GM04504 (cell line): ENCODE measurements around the gene SSBP3.

Experiments used
- DNase-seq: peaks from one replicate; pipeline ENCODE4 v3.0.0-alpha.2; 2012; ENCODE audit warnings: low read depth

Gene SSBP3

DNA sequence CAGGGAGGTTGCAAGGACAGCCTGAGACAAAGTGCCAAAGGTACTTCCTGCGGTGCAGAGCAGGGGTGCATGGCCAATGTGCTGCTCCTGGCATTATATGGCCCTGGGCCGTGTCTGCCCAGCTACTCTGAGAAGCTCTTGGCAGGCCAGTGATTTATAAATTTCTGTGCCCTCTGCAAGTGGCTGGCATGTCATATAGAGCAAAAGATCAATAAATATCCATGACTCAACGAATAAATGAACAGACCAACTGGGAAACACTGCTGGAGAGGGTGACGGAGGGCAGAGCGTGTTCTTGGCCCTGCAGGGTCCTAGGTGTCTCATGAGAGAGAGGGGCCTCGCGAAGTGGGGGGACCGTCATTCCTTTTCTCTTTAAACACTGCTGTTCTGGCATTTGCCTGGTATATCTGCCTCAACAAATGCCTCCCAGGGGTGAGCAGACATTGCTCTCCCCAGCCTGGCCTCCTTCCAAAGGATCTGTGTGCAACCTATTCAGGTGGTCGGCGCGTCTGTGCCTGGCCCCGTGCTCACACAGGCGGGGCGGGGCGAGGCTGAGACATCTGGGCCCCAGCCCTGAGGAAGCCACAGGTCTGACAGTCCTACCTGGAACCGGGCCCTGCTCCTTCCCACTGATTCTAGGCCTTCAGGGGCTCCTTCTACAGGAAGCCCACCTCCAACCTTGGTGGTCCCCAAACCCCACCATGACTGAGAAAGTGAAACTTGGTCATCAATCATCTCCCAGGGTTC lies 123.9 kb downstream of the SSBP3 start:
- DNase-seq = no peak

DNA sequence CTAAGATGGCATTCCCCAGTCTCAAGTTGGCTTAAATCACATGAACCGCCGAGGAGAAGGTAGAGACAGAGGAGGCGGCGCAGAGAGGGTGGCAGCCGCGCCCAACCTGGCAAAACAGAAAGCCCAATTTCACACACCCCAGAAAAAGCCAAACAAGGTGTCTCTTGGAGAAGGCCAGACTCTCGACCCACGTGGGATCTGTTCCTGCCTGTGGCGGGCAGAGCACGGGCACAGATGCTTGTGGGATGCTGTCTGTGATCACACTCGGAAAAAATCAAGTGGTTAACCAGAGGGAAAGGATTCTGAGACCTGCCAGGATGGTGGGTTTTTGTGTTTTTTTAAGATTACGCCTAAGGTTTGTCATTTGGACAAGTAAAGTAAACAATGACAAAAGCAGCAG lies 125.5 kb downstream of the SSBP3 start:
- DNase-seq = no peak

DNA sequence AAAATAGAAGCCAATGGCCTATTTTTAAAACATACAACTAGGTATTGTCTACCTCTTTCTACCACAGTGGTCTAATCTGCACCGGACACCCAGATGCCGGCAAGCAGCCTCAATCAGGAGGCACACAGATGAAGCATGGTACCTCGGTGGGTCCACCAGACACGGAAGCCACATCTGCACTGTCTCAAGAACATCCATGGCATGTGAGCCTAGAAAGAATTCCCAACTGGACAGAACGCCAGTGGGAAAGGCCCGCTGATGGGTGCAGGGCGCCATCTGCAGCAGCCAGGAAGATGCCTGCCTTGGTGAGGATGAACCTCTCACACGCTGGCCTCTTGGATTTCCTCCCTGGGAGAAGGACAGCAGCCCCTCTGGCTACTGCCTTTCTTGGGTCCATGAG lies 126.7 kb downstream of the SSBP3 start:
- no peak for DNase-seq

DNA sequence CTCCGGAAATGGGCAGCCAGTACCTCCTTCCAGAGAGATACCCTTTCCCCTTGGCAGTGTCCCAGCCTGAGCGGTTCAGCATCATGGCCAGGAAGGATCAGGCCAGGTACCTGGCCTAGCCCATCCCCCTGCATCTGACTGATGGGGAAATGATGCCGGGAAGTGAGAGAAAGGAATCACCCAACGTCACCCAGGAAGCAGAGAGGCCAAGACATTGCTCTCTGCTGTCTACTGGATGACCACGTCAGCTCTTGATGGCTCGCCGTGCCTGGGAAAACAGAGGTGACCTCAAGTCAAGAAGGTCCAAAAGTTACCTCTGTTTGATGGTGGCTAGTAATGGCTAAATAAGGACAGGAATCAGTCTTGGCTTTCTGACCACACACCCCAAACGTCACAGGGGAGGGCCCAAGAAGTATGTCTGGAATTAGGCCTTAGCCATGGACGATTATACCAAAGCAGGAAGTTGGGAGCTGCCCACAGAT lies 127.2 kb downstream of the SSBP3 start:
- peak; percentile 37 for DNase-seq

DNA sequence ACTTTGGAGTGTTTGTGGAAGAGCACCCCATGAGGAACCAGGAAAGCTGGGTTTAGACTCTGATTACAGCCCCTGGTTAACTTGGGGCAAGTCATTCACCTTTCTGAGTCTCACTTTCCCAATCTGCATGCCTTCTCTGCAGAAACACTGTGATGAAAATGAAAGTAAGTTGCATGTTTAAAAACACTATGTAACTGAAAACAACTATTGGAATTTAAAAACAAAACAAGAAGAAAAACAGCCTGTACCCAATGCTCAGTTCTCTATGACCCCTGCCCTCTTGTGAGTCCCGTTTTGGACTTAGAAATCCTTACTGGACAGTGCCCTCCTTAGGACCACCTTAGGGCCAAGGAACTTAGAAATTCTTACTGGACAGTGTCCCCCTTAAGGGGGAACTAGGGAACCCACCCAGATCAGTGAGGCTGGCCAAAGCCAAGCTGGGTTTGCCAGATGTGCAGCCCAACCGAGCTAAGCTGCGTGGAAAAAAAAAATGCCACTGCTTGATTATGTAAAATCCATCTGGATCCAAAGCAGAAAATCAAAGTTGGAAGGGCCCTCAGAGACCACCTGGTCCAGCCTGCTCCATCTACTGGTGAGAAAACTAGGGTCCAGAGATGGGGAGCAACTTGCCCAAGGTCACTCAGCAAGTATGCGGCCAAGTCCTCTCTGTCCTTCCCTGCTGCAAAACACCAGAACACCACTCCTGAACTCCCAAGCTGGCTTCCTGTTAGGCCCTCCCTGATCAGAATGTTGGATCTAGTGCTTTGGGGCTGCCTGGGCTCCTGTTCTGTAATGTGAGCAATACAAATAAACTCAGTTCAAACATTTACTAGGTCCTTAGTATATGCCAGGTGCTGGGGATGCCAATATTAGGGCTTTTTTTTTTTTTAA lies 128.5 kb downstream of the SSBP3 start:
- no peak for DNase-seq

DNA sequence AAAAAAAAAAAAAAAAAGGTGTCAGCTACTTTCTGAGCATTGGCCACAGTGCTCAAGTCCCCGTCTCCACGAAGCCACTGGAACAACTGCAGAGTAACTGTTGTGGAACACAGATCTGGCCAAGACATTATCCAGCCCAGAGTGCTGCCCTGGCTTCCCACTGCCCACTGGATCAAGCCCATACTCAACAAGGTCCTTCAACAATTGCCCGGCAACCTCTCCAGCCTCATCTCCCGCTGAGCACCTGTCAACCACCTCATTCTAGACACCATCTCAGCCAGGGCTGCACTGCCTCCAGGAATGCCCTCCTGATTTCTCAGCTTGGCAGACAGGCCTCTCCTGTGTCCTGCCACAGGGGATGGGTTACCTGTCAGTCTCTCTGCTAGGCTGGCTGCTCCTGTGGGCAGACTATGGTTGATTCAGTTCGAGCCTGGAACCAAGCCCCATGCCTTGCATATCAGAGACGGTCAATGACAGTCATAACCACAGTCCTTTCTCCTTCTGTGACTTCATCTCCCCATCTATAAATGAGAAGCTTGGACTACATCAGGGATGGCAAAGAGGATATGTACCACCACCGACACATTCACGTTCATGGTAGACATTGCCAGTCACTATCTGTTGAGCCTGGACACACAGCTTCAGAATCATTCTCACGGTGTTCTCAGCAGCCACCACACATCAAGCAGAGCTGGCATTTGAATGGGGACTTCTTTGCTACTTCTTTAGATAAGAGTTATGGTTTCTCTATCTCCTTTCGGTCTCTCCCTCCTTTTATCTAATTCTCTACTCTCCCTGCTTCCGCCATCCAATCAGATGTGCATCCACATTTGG lies 129.4 kb downstream of the SSBP3 start:
- no peak for DNase-seq

DNA sequence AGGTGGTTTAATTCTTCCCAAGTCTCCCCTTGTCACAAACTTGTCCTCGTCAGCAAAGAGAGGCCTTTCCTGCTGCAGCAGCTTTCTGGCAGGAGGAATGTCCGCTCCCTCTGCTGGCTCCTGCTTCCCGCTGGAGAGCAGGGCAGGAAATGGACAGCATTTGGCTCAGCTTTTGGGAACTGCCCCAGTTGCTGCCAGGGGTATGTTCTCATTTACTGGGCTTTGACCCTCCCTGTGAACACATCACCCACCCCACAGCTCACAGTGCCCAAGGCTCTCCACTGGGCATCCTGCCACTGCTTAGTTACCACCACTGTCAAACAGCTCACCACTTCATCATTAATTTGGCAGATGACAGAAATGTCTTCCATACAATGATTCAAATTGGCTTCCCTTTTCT lies 130.8 kb downstream of the SSBP3 start:
- peak; percentile 64 for DNase-seq

DNA sequence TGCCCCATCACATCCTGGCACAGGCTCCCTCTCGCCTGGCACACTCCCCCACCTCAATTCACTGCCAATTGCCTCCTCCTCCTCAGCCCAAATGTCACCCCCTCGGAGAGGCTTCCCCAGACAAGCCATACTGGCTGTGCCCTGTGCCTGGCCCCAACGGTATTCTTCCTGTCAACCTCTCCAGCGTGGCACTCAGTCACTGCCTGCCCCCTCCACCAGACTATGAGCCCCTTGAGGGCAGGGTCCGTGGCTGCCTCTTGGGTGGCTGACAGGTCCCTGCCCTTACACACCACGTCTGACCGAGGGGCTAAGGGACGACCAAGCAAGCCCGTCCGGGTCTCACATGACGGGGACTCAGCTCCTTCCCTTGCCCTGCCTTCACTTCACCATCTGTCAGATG lies 131.3 kb downstream of the SSBP3 start:
- no peak for DNase-seq

DNA sequence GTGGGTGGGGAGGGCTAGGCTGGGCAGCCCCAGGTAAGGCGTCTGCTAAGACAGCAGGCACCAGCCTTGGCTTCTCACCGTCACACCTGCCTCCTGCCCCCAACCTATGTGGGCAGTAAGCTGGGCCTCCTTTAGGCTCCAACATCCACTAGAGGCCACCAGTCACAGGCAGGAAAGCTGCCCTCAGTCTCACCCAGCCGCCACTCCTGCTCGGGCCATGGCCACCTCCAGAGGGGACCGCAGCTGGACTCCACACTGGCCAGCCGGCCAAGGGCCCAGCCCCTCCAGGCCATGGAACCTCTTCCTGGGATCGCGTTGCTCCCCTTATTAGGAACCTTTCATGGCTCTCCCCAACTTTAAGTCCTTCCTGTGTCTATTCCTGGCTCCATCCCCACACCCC lies 131.7 kb downstream of the SSBP3 start:
- no peak for DNase-seq

DNA sequence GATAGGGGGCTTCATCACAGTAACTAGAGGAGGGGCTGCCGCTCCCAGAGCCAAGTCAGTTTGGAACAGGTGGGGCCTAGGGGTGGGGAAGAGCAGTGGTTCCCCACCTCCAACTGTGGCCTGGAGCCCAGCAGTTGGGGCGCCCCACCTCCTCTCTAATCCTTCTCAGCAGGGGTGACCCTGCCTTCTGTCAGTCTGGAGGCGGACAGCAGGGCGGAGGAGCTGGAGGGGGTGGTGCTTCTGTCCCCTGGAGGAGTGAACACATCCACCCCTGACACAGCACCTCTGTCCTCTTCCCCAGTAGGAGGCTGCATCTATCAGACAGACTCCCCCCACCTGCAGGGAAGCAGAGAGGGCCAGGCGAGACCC lies 132.4 kb downstream of the SSBP3 start:
- DNase-seq = no peak

DNA sequence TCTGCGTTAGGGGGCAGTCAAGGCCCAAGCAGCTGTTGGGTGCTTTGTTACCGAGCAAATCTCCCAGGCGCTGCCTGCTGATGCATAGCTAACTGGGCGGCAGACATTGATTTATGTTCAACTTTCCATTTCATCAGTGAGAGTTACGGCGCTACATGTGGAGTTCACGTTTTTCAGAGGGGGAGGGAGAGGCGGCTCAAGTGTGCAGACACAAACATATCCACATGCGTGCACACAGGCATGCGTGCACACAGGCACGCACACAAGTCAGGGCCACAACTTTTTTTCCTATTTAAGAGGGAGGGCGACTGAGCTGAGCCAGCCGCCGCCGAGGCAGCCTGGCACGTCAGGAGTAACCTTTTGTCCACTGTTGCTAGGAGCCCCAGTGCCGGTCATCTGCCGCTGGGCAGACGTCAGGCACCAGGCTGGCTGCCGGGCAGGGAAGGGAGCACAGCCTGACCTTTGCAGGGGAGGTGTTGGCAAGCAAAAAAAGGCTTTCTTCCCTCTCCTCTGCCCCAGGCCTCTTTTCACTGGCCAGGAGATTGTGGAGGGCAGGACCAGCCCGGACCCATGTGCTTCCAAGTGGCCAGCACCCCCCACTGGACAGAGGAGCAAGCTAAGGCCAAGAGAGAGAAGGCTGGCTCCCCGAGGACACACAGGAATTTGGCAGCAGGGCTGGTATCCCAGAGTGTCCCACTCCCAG lies 133.0 kb downstream of the SSBP3 start:
- DNase-seq = peak; percentile 85

DNA sequence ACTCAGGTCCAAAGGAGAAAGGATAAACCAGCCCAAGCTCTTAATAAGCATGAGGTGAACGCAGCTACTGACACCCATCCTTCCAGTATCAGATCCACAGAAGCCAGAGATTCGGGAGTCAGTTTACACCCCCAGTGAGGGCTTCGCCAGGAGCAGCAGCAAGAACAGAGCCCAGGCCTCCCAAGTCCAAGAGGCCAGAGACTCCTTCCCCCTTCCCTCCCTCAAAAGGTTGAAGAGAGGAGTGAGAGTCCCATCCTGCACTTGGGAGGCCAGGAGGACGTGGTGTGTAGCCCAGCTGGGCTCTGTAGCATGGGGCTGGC lies 133.5 kb downstream of the SSBP3 start:
- no peak for DNase-seq

DNA sequence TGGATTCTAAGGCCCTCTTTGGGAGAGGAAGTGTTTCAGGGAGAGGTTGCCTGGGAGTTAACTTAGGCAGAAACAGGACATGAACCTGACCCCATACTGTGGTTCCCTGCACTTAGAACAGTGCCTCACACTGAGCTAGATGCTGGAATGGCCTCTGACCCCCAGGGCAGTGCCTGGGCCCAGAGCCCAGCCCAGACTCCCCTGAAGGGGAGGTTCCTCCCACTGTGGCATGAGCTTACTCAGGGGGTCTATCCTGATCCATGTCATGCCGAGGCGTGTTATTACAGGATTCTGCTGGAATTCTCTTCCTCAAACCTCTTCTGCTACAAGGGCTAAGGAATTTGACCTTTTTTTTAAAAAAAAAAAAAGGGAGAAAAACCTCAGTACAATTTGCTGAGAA lies 134.1 kb downstream of the SSBP3 start:
- DNase-seq = no peak

DNA sequence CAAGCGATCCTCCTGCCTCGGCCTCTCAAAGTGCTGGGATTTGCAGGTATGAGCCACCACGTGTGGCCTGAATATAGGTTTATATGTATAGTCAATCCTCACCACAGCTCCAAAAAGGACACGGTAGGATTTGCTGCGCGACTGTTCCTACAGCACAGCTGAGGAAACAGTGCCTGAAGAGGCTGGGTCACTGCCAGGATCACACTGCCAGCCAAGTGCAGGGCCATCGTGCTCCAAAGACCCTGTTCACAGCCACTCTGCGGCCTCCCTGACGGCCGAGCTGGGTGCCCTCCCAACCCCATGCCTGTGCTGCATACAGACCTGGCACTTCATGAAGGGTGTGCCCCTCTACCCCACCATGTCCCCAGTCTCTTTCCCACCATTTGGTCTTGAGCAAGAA lies 134.9 kb downstream of the SSBP3 start:
- no peak for DNase-seq

DNA sequence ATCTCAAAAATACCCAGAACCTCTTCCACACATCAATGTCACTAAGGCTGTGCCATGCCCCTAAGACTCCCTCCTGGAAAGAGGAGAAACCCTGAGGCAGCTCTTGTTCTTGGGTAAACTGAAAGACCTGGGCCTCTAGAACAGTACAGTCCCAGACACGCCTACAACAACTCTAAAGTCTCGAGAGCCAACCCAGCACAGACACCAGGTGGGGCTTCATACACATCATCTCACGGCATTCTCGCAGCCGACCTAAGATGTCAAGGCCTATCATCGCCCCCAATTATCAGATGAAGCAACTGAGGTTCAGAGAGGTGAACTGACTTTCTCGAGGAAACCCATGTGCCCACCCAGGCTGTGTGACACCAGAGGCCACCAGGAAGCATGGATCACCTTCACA lies 135.7 kb downstream of the SSBP3 start:
- DNase-seq = no peak

DNA sequence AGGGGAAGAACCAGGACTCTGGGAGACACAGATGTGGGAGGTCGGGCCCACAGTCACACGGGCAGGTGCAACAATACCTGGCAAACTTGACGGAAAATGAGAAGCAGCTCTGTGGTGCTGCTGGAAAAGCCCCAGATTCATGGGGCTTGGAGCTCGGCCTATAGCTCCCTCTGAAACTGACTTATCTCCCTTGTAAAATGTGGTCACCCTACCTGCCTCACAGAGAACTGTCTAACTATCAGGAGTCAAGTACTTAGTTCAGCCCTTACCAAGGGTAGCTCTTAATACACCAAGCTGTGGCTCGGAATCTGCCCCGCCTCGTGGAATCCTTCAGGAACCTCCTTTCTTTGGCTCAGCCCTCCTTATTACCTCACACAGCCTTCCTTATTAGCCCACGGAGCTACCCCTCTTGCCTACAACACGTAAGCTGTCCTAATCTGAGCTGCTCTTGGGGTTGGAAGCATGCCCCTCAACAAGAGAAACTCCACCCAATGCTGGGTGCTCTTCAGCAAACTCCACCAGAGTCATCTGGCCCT lies 137.4 kb downstream of the SSBP3 start:
- DNase-seq = no peak

DNA sequence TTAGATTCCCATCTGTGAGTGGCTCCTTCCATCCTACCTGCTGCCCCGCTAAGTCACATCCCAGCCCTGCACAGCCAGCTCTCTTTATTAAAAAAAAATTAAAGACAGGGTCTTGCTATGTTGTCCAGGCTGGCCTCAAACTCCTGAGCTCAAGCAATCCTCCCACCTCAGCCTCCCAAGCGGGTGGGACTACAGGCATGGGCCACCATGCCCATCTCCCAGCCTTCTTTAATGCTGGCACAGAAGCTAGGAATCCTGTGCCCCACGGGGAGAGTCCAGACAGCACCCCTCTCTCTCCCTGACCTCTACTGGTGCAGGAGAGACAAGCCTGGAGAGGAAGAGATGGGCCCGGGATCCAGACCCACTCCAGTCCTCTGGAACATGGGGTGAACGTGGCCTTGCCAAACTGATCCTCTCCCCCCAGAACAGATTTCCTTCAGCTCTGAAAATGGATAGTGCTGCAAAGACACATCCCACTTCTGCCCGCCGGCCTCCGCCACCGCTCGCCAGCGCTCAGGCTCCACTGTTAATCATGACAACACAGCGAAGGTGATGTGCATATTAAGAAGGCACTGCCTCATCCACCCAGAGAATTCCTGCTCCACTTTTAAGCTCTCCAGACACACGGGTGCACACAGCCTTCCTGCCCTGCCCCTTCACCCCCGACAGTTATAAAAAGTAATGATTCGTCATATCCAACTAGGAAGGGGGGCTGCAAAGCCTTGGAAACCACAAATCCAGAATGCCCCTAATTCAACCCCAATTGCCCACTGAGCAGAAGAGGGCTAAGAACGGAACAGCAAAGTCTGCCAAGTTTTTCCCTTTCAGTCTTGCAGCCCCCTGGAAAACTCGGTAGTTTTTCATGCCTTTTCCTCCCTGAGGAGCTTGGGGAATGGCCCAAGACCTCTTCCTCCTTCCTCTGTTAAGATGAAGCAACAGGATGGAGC lies 138.1 kb downstream of the SSBP3 start:
- DNase-seq = no peak

DNA sequence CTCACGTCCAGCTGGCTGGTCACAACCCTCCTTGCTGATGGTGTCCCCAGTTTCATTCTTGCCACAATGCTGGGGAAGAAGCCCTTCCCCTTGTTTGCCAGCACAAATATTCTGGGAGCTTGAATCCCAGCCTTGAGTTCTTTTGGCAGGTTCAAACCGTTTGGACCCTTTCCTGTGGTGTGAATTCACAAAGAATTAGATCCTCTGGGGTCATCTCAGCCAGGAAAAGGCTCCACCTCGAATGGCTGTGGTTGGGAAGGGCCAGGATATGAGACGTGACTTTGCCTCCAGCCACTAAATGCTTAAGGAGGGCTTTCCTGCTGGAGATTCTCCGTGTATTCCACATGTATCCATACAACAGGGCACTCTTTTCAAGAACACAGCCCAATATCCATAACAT lies 139.3 kb downstream of the SSBP3 start:
- DNase-seq = no peak

DNA sequence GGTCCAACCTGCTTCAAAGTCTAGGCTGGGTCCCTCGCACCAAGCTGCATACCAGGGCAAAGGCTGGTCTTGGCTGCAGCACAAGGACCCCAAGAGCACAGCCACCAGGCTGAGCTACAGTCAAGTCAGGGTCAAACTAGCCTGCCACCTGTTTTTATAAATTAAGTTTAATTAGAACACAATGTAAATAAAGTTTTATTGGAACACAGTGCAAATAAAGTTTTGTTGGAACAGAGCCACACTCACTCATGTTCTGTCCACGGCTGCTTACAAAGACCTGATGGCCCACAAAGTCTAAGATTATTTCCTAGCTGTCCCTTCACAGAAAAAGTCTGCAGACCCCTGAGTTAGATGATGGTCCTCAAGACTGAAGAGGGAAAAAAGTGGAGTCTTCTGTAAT lies 140.0 kb downstream of the SSBP3 start:
- no peak for DNase-seq

DNA sequence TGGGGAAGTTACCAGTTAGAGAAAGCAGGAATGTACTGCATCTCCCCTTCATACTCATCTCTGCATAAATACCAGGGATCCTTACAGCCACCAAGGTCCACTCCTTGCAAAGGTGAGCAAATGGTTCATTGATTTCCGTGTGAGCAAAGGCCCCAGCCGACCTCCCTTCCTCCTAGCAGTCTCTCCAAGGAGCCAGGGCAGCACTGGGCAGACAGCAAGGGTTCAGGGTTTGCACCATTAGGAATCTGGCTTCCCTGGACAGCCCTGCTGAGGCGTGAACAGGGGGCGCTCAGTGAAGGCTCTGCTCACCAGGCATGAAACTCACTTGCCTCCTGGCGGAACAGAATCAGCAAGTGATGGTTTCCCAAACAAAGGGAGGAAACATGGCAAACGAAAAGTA lies 140.5 kb downstream of the SSBP3 start:
- no peak for DNase-seq

DNA sequence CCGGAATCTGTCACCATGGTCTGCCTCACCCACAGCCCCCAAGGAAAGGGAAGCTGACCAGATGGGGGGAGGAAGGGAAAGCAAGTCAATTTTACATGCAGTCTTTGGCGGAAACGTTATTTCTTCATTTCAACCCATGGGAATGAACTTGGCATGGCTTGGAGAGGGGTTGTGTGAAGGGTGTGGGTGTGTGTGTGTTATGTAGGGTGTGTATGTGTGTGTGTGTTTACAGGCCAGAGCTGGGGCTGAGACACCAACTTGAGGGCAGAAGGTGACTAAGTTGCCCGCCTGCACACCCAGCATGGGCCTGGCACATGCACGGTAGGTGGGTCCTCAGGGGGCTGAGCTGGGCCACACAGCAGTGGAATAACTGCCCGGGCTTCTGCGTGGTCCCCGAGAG lies 141.1 kb downstream of the SSBP3 start:
- DNase-seq = no peak
